Thoracic aorta (tissue), 2 donors: ENCODE data around the gene TBC1D2. TPM values are rescaled to one million over a fixed set of nuclear protein-coding genes. Genes with fewer than 3 reads are reported as not detected.

Experiments used
- ATAC-seq: fragments of 150-250 bp; one replicate; pipeline ENCODE4 v1.8.0; 2017; ENCODE audit warnings: low read depth; ENCODE audit not compliant: insufficient number of reproducible peaks, low FRiP score
- DNase-seq: peaks from one replicate; pipeline ENCODE4 v3.0.0-alpha.2; 2020; ENCODE audit warnings: low spot score
- H3K27ac ChIP-seq, 2 donors: fragments of 200-600 bp; sonication (generic); 1 replicate in 1 of 2; 2 replicates in 1 of 2; pipeline ENCODE4 v1.5.1; 2016; ENCODE audit warnings: mild to moderate bottlenecking in 2 of 2, moderate library complexity in 2 of 2
- H3K27me3 ChIP-seq: fragments of 200-600 bp; sonication (generic); replicated peaks from 2 replicates; pipeline ENCODE4 v1.6.0; 2016; ENCODE audit warnings: mild to moderate bottlenecking; ENCODE audit not compliant: insufficient read depth
- H3K36me3 ChIP-seq: fragments of 200-600 bp; sonication (generic); one replicate; pipeline ENCODE4 v1.5.1; 2016
- H3K4me1 ChIP-seq, 2 donors: fragments of 200-600 bp; sonication (generic); 1 replicate in 1 of 2; 2 replicates in 1 of 2; pipeline versions ENCODE4 v1.5.1 to v1.6.0; 2016; ENCODE audit warnings: low read depth in 2 of 2, mild to moderate bottlenecking in 1 of 2; ENCODE audit not compliant: control insufficient read depth in 1 of 2
- H3K4me3 ChIP-seq: fragments of 200-600 bp; sonication (generic); 2 replicates; pipeline ENCODE4 v1.5.1; 2016; ENCODE audit warnings: mild to moderate bottlenecking
- H3K9me3 ChIP-seq: fragments of 200-600 bp; sonication (generic); 2 replicates; pipeline ENCODE4 v1.5.1; 2016
- total RNA-seq, 2 donors: library from RNA; depleted of rRNA; stranded (reverse); fragments of >200 nt; gene quantifications; one replicate each; pipeline versions ENCODE4 v1.1.0 to v1.2.3, GENCODE V29; 2016
- TF ChIP-seq, protein P1 (sequence below): fragments of 200-600 bp; sonication (generic); IDR thresholded peaks from one replicate; pipeline ENCODE4 v1.5.1; 2019; ENCODE audit warnings: antibody characterized with exemption

Gene TBC1D2
- total RNA-seq, 2 donors from 2014 or later = 22.3 to 23.7 TPM

DNA sequence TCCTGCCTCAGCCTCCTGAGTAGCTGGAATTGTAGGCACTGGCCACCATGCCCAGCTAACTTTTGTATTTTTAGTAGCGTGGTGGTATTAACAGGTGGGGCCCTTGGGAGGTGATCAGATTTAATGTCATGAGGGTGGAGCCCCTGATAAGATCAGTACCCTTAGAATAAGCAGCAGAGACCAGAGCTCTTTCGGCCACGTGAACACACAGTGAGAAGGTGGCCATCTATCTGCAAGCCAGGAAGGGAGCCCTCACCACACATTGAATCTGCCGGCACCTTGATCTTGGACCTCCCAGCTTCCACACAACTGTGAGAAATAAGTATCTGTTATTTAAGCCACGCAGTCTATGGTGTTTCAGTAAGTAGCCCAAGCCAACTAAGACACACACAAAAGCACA is 22.5 kb downstream of the TBC1D2 start:
- DNase-seq (no peak), ATAC-seq (no peak)
- Histone ChIP-seq H3K36me3 (peaks cover 3% of the 10 kb centered on the region), H3K27ac (no peak overlapping the region), H3K4me1 (no peaks in the 10 kb centered on the region), H3K9me3 (no peaks in the 10 kb centered on the region), H3K27me3 (no peaks in the 10 kb centered on the region), H3K4me3 (no peak overlapping the region)
- TF ChIP-seq, protein P1, sequence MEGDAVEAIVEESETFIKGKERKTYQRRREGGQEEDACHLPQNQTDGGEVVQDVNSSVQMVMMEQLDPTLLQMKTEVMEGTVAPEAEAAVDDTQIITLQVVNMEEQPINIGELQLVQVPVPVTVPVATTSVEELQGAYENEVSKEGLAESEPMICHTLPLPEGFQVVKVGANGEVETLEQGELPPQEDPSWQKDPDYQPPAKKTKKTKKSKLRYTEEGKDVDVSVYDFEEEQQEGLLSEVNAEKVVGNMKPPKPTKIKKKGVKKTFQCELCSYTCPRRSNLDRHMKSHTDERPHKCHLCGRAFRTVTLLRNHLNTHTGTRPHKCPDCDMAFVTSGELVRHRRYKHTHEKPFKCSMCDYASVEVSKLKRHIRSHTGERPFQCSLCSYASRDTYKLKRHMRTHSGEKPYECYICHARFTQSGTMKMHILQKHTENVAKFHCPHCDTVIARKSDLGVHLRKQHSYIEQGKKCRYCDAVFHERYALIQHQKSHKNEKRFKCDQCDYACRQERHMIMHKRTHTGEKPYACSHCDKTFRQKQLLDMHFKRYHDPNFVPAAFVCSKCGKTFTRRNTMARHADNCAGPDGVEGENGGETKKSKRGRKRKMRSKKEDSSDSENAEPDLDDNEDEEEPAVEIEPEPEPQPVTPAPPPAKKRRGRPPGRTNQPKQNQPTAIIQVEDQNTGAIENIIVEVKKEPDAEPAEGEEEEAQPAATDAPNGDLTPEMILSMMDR = no peak

DNA sequence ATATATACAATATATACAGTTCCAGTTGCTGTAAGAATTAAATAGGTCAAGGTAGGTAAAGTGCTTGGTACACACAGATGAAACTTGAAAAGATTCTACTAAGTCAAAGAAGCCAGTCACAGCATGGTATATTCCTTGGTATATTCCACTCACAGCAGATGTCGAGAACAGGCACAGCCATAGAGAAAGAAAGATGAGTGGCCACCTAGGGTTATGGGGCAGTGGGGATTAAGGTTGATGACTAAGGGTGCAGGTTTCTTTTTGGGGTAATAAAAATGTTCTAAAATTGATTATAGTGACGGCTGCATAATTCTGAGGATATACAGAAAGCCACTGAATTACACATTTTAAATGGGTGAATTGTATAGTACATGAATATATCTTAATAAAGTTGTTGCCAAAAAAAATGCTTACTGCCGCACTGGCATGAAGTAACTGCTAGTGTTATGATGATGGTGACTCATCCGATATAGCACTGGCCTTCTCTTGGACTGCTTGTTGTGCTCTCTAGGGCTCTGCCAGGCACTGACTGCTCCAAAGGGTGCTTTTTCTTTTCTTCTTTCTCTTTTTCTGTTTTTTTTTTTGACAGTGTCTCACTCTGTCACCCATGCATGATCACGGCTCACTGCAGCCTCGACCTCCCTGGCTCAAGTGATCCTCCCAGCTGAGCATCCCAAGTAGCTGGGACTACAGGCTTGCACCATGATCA is 23.5 kb downstream of the TBC1D2 start:
- no peak for DNase-seq
- Histone ChIP-seq H3K27ac (no peak overlapping the region), H3K4me3 (no peak overlapping the region), H3K36me3 (peaks cover 3% of the 10 kb centered on the region), H3K27me3 (no peaks in the 10 kb centered on the region), H3K9me3 (no peaks in the 10 kb centered on the region), H3K4me1 (no peaks in the 10 kb centered on the region)
- no peak for ATAC-seq
- TF ChIP-seq, protein P1 = no peak

GRCh38 chr9:98230789-98231188 is 24.7 kb downstream of the TBC1D2 start:
- no peak for DNase-seq
- H3K36me3 ChIP-seq = peaks cover 3% of the 10 kb centered on the region
- no peaks in the 10 kb centered on the region for H3K4me1 ChIP-seq
- no peaks in the 10 kb centered on the region for H3K9me3 ChIP-seq
- TF ChIP-seq, protein P1 = no peak
- no peak for ATAC-seq
- no peaks in the 10 kb centered on the region for H3K27me3 ChIP-seq
- H3K4me3 ChIP-seq = no peak overlapping the region
- no peak overlapping the region for H3K27ac ChIP-seq

- DNase-seq = no peak
Observed at GRCh38 chr9:98230304-98230703, 25.1 kb downstream of the TBC1D2 start.

GRCh38 chr9:98229620-98230019 is 25.8 kb downstream of the TBC1D2 start:
- Histone ChIP-seq H3K9me3 (no peaks in the 10 kb centered on the region), H3K36me3 (peaks cover 3% of the 10 kb centered on the region), H3K4me3 (no peak overlapping the region), H3K27me3 (no peaks in the 10 kb centered on the region), H3K27ac (no peak overlapping the region), H3K4me1 (no peaks in the 10 kb centered on the region)
- DNase-seq (no peak), ATAC-seq (no peak)
- TF ChIP-seq, protein P1 = no peak

More at GRCh38 chr9:98230304-98230703, 25.1 kb downstream of the TBC1D2 start:
- Histone ChIP-seq H3K36me3 (peaks cover 3% of the 10 kb centered on the region), H3K4me3 (no peak overlapping the region), H3K4me1 (no peaks in the 10 kb centered on the region), H3K27me3 (no peaks in the 10 kb centered on the region), H3K9me3 (no peaks in the 10 kb centered on the region), H3K27ac (no peak overlapping the region)
- TF ChIP-seq, protein P1 = no peak
- ATAC-seq = no peak
